OCI-LY7 (cell line): ENCODE data around the gene ZBTB21. TPM values are rescaled to one million over a fixed set of nuclear protein-coding genes. Genes with fewer than 3 reads are reported as not detected.

ENCODE experiments used
- BruUV-seq: library from RNA; stranded (reverse); fragments of 400-500 nt; replicated peaks from 2 replicates; lab custom pipeline; 2021; lab: Mats Ljungman, UMichigan
- CTCF ChIA-PET: fragments of 300-600 bp; sonication (Branson Sonifier 250); formaldehyde crosslinking; loops from one replicate; lab custom pipeline; 2022; ENCODE audit warnings: antibody characterized with exemption; ENCODE audit not compliant: unreplicated experiment; lab: Charles Lee
- POLR2A ChIA-PET: fragments of 300-600 bp; sonication (Branson Sonifier 250); formaldehyde crosslinking; loops from one replicate; lab custom pipeline; 2022; ENCODE audit warnings: antibody characterized with exemption; lab: Charles Lee
- DNase-seq: peaks from one replicate; pipeline ENCODE4 v3.0.0-alpha.2; 2015; ENCODE audit warnings: low spot score
- H2AFZ ChIP-seq: fragments of 200-600 bp; sonication (generic), shearing (Covaris generic); 2 replicates; pipeline ENCODE4 v1.6.1; 2014; ENCODE audit warnings: mild to moderate bottlenecking, antibody characterized with exemption, low read length, moderate library complexity
- H3K27ac ChIP-seq: fragments of 200-600 bp; sonication (generic); 2 replicates; pipeline ENCODE4 v1.5.1; 2014; ENCODE audit warnings: mixed run types, low read depth, mild to moderate bottlenecking, moderate library complexity, low read length, inconsistent platforms; ENCODE audit not compliant: poor library complexity, severe bottlenecking
- H3K36me3 ChIP-seq: fragments of 200-600 bp; sonication (generic); 2 replicates; pipeline ENCODE4 v1.6.1; 2014; ENCODE audit warnings: mild to moderate bottlenecking, antibody characterized with exemption, low read length, moderate library complexity, mixed read lengths; ENCODE audit not compliant: insufficient read depth
- H3K4me1 ChIP-seq: fragments of 200-600 bp; sonication (generic); 2 replicates; pipeline ENCODE4 v1.5.1; 2014; ENCODE audit warnings: mild to moderate bottlenecking, low read length; ENCODE audit not compliant: insufficient read depth, poor library complexity, severe bottlenecking
- H3K4me2 ChIP-seq: fragments of 200-600 bp; sonication (generic); 2 replicates; pipeline ENCODE4 v1.6.1; 2014; ENCODE audit warnings: mild to moderate bottlenecking, low read length
- H3K4me3 ChIP-seq: fragments of 200-600 bp; sonication (generic); 2 replicates; pipeline ENCODE4 v1.5.1; 2014; ENCODE audit warnings: mild to moderate bottlenecking, low read depth, low read length; ENCODE audit not compliant: poor library complexity, severe bottlenecking
- H3K79me2 ChIP-seq: fragments of 200-600 bp; sonication (generic); 2 replicates; pipeline ENCODE4 v1.6.1; 2016; ENCODE audit warnings: low read depth, mild to moderate bottlenecking, low read length, moderate library complexity, mixed read lengths; ENCODE audit not compliant: insufficient read depth
- H3K9me2 ChIP-seq: fragments of 200-600 bp; sonication (generic); 2 replicates; pipeline ENCODE4 v1.6.1; 2016; ENCODE audit warnings: mild to moderate bottlenecking, low read length, mixed read lengths; ENCODE audit not compliant: insufficient read depth
- H3K9me3 ChIP-seq: fragments of 200-600 bp; sonication (generic); 2 replicates; pipeline ENCODE4 v1.6.1; 2014; ENCODE audit warnings: mild to moderate bottlenecking, mixed run types, low read length, mixed read lengths
- H4K20me1 ChIP-seq: fragments of 200-600 bp; sonication (generic); 2 replicates; pipeline ENCODE4 v1.6.1; 2014; ENCODE audit warnings: mild to moderate bottlenecking, antibody characterized with exemption, low read length, moderate library complexity, mixed read lengths; ENCODE audit not compliant: insufficient read depth
- EZH2phosphoT487 ChIP-seq: fragments of 200-600 bp; sonication (generic); IDR thresholded peaks from 2 replicates; pipeline ENCODE4 v1.6.1; 2018; ENCODE audit warnings: low read depth, borderline replicate concordance, mild to moderate bottlenecking, mixed run types, antibody characterized with exemption, low read length, moderate library complexity, mixed read lengths
- intact Hi-C: fragments of 100-400 bp; cut with micrococcal nuclease; formaldehyde crosslinking; loops from one replicate; pipeline ENCODE4 v1.10.0; 2022; ENCODE audit not compliant: unreplicated experiment
- total RNA-seq, 2 experiments: library from RNA; depleted of rRNA in 1 of 2; stranded (reverse); fragments of >200 nt in 1 of 2; shearing (Covaris generic) in 1 of 2; gene quantifications; 2 replicates each; pipeline ENCODE4 v1.2.3, GENCODE V29; 2014 to 2022
- TF ChIP-seq, protein P1 (sequence below): fragments of 200-600 bp; sonication (generic); conservative IDR thresholded peaks from 2 replicates; pipeline ENCODE4 v1.5.1; 2014; ENCODE audit warnings: mild to moderate bottlenecking, antibody characterized with exemption, low read length, moderate library complexity, mixed read lengths

Gene ZBTB21
- total RNA-seq, 2 experiments from 2014 or later = 10.0 to 19.6 TPM

DNA sequence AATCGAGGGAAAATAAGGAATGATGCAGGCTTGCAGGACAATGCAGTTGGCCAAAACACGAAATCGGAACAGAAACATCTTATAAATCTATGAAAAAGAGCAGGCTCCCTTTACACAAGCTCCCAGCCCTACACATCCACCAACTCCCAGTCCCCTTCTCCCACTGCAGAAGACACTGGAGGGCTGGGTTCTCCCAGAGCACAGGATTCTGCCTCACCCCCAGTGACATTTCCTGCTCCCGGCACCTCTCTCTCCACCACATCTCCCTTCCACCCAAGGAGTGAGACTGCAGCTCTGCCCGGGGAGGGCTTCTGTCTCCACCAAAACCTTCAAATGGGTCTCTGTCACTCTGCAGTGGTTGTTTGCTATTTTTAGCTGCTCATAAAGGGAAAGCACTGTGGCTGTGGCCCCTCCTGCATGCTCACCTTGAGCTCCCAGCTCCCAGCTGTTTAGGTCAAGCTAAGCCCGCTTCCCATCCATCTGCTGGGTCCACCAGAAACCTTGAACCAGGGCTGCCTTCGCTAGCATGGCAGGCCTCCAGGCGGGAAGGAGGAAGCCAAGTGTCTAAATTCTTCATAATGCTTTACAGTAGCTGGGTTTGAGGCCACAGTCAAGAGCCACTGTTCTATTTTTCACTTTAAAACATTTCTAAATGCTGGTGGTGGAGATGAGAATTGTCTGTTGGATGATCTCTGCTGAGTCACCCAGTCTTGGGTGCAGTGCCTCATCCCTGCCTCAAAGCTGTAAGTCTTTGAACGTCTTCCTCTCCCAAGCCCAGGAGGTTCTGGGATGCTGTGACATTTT, 53.0 kb downstream of the ZBTB21 start:
- BruUV-seq = no TSS peak
- peaks cover 29% of the 10 kb centered on the region for H3K4me1 ChIP-seq
- no peak overlapping the region for H2AFZ ChIP-seq
- no peak for DNase-seq
- no peak overlapping the region for H3K27ac ChIP-seq
- intact Hi-C loops = no loop called here
- H3K36me3 ChIP-seq = no peaks in the 10 kb centered on the region
- no peaks in the 10 kb centered on the region for H3K9me2 ChIP-seq
- H4K20me1 ChIP-seq = no peaks in the 10 kb centered on the region
- H3K9me3 ChIP-seq = no peaks in the 10 kb centered on the region
- H3K4me2 ChIP-seq = no peak overlapping the region
- ChIA-PET POLR2A (interaction anchor here (1.1 kb wide), 1 partner anchor 35 kb away, joined by 3 read pairs; no protein-coding TSS in a partner anchor), CTCF (no interaction called here)
- TF ChIP-seq, protein P1, sequence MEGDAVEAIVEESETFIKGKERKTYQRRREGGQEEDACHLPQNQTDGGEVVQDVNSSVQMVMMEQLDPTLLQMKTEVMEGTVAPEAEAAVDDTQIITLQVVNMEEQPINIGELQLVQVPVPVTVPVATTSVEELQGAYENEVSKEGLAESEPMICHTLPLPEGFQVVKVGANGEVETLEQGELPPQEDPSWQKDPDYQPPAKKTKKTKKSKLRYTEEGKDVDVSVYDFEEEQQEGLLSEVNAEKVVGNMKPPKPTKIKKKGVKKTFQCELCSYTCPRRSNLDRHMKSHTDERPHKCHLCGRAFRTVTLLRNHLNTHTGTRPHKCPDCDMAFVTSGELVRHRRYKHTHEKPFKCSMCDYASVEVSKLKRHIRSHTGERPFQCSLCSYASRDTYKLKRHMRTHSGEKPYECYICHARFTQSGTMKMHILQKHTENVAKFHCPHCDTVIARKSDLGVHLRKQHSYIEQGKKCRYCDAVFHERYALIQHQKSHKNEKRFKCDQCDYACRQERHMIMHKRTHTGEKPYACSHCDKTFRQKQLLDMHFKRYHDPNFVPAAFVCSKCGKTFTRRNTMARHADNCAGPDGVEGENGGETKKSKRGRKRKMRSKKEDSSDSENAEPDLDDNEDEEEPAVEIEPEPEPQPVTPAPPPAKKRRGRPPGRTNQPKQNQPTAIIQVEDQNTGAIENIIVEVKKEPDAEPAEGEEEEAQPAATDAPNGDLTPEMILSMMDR = no peak
- no peak for TF ChIP-seq EZH2phosphoT487
- H3K4me3 ChIP-seq = no peak overlapping the region
- no peaks in the 10 kb centered on the region for H3K79me2 ChIP-seq

DNA sequence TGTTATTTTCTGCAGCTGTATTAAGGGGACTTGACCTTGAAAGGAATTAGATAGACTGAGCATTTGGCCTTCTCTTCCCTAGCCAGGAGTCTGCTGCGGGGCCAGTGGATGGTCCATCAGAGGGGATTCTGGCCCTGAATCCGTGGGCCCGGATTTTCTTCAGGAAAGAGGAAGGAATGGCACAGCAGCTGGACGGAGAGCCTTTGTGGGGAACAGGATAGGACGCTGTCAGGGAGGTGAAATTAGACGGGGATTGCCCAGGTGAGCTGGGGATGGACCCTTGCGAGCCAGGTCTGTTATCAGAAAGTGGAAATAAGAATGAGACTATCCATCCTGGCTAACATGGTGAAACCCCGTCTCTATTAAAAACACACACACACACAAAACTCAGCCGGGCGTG, 54.6 kb downstream of the ZBTB21 start:
- Histone ChIP-seq H3K9me2 (no peaks in the 10 kb centered on the region), H3K4me1 (peaks cover 17% of the 10 kb centered on the region), H3K36me3 (no peaks in the 10 kb centered on the region), H3K79me2 (no peaks in the 10 kb centered on the region), H2AFZ (peak overlapping the region; percentile 50; the same call in 1 of the 2 replicates), H3K9me3 (no peaks in the 10 kb centered on the region), H3K4me2 (peak overlapping the region; percentile 45), H4K20me1 (no peaks in the 10 kb centered on the region), H3K4me3 (no peak overlapping the region), H3K27ac (no peak overlapping the region)
- TF ChIP-seq, protein P1 = no peak
- TF ChIP-seq EZH2phosphoT487 = no peak
- intact Hi-C loops = no loop called here
- ChIA-PET POLR2A (interaction anchor here (0.7 to 1.3 kb wide), 2 partner anchors 58 to 152 kb away, joined by 3 read pairs; no protein-coding TSS in a partner anchor), CTCF (no interaction called here)
- no peak for DNase-seq
- no TSS peak for BruUV-seq
